ENCODE data around the gene AZGP1. TPM values are rescaled to one million over a fixed set of nuclear protein-coding genes. Genes with fewer than 3 reads are reported as not detected.
"Not testable (repeated sequence)": the region's sequence is repeated elsewhere in the genome, so short reads cannot be mapped to it uniquely, and the experiment has no call there.

AZGP1 gene
- total RNA-seq, 1 donor from 2014 or later = not detected

GRCh38 chr7:99984593-99984992, 8.8 kb upstream of the AZGP1 start:
- no peaks in the 10 kb centered on the region for H3K9me3 ChIP-seq
- H3K4me1 ChIP-seq = no peaks in the 10 kb centered on the region
- no peaks in the 10 kb centered on the region for H3K36me3 ChIP-seq
- H3K27ac ChIP-seq = no peak overlapping the region
- no peaks in the 10 kb centered on the region for H3K27me3 ChIP-seq
- intact Hi-C loops (cut with DNase I) = no loop called here
- H3K4me3 ChIP-seq = no peak overlapping the region
- TF ChIP-seq CTCF (IDR thresholded peaks at IDR 0.05) = no peak
- no peak for DNase-seq (ENCODE audit: low spot score in 2 of 2)

- H3K36me3 ChIP-seq; H3K27ac ChIP-seq; H3K4me1 ChIP-seq; H3K4me3 ChIP-seq; DNase-seq (ENCODE audit: low spot score in 2 of 2); H3K9me3 ChIP-seq; intact Hi-C loops (cut with DNase I); H3K27me3 ChIP-seq: not testable (repeated sequence)
Measured at GRCh38 chr7:99981066-99981465, 5.2 kb upstream of the AZGP1 start.

DNA sequence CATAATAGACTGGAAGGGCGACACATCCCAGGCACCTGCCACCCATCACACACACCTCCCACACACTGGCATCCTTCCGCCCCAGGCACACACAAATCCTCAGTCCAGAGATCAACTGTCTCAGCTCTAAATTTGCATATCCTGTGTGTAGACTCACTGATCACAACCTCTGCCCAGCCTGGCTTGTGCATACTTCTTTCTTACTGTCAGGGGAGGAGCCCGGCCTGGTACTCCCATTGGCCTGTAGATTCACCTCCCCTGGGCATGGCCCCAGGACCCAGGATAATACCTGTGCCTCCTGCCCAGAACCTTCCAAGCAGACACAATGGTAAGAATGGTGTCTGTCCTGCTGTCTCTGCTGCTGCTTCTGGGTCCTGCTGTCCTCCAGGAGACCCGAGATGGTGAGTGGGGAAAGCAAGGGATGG, 4.6 kb upstream of the AZGP1 start:
- H3K27me3 ChIP-seq; H3K4me3 ChIP-seq; H3K9me3 ChIP-seq; H3K27ac ChIP-seq; H3K36me3 ChIP-seq; intact Hi-C loops (cut with DNase I); DNase-seq (ENCODE audit: low spot score in 2 of 2); H3K4me1 ChIP-seq: not testable (repeated sequence)

DNA sequence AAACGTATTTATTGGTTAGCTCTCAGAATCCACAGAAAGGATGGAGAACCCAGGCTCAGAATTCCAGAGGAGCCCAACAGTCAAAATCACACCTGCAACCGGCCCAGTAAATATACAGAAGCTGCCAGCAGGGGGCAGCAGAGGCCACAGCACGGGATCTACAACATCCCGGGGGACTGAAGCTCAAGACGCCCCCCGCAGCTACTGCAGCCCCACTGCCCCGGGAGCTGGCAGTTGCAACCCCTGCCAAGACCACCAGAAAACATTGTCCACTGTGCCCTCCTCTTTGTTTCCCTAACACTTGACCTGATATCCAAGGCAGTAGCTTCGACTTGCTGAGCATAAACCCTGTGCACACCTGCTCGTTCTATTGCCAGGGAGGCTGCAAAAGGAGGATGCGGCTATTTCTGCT, 4.0 kb upstream of the AZGP1 start:
- not testable (repeated sequence) for H3K4me3 ChIP-seq, H3K36me3 ChIP-seq, H3K27me3 ChIP-seq, H3K4me1 ChIP-seq, H3K27ac ChIP-seq, H3K9me3 ChIP-seq
- DNase-seq (ENCODE audit: low spot score in 2 of 2) = peak in 1 of 2 donors; percentile 74
- peak; percentile 47 to 65 (median 63) for TF ChIP-seq CTCF (IDR thresholded peaks at IDR 0.05)
- intact Hi-C loops (cut with DNase I) = loop anchor here (1.0 kb wide), 1 partner anchor 11 kb away; no protein-coding TSS in a partner anchor

DNA sequence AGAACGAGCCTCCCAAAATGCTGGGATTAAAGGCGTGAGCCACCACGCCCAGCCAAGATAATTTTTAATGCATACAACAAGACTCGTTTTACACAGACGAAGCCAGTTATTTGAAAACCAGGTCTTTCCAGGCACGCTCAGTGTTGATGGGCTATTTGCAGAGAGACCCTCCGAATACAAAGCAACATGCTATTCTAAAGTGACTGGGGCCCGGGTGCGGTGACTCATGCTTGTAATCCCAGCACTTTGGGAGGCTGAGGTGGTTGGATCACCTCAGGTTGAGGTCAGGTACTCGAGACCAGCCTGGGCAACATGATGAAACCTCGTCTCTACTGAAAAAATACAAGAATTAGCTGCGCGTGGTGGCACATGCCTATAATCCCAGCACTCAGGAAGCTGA, 795 bp upstream of the AZGP1 start:
- no peak for TF ChIP-seq CTCF (IDR thresholded peaks at IDR 0.05)
- Histone ChIP-seq H3K4me3 (no peak overlapping the region), H3K4me1 (no peaks in the 10 kb centered on the region), H3K9me3 (no peaks in the 10 kb centered on the region), H3K36me3 (no peaks in the 10 kb centered on the region), H3K27me3 (no peaks in the 10 kb centered on the region), H3K27ac (no peak overlapping the region)
- no peak for DNase-seq (ENCODE audit: low spot score in 2 of 2)
- intact Hi-C loops (cut with DNase I) = no loop called here

- H3K27ac ChIP-seq = no peak overlapping the region
- no peak overlapping the region for H3K4me3 ChIP-seq
- no peaks in the 10 kb centered on the region for H3K36me3 ChIP-seq
- H3K27me3 ChIP-seq = no peaks in the 10 kb centered on the region
- no peak for DNase-seq (ENCODE audit: low spot score in 2 of 2)
- H3K9me3 ChIP-seq = no peaks in the 10 kb centered on the region
- intact Hi-C loops (cut with DNase I) = no loop called here
- TF ChIP-seq CTCF (IDR thresholded peaks at IDR 0.05) = no peak
- H3K4me1 ChIP-seq = no peaks in the 10 kb centered on the region
Measured at GRCh38 chr7:99974681-99975080, 1.1 kb downstream of the AZGP1 start.

GRCh38 chr7:99973817-99974216, 2.0 kb downstream of the AZGP1 start:
- intact Hi-C loops (cut with DNase I); H3K4me3 ChIP-seq; H3K4me1 ChIP-seq; DNase-seq (ENCODE audit: low spot score in 2 of 2); H3K27ac ChIP-seq; H3K9me3 ChIP-seq; H3K36me3 ChIP-seq; H3K27me3 ChIP-seq: not testable (repeated sequence)

Data from ascending aorta (tissue), 2 donors.